ENCODE results near the gene BCAT1. TPM values are rescaled to one million over a fixed set of nuclear protein-coding genes. Genes with fewer than 3 reads are reported as not detected.

Gene BCAT1
- total RNA-seq, 1 donor from 2014 or later = 40.8 TPM

DNA sequence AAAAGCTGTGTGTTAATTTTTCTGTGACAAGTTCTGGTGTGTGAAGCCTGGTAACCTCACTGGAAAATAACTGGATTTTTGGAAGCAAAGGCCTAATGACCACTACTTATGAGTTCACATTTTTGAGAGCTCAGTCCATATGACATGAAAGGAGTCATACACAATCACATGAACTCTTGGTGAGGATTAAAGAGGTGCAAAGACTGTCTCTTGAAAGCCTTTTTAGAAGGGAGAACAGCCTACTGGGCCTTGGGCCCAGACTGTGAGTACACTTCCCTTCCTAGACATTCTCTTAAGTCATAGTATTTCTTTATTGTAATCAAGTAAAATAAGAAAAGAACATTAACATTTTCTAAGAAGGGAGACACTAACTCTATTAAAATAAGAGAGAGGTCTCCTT lies 176.1 kb downstream of the BCAT1 start:
- DNase-seq (ENCODE audit: low spot score) = no peak

DNA sequence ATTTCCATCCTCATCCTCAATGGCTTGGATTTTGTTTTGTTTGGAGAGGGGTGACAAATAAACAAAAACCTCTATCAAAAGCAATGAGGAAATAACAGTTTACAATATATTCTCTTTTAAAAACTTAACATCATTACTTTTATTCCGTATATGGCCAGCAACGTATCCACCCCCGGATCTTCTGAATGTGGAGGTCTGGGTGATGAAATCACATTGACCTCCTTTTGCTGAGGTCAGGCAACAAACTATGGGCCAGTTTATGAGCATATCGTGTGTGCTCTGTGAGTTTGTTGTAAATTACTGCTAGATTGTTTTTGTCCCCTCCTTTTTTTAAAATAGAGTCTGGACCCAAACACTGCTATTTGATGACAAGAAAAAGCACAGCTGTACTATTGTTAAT lies 178.1 kb downstream of the BCAT1 start:
- DNase-seq (ENCODE audit: low spot score) = no peak

DNA sequence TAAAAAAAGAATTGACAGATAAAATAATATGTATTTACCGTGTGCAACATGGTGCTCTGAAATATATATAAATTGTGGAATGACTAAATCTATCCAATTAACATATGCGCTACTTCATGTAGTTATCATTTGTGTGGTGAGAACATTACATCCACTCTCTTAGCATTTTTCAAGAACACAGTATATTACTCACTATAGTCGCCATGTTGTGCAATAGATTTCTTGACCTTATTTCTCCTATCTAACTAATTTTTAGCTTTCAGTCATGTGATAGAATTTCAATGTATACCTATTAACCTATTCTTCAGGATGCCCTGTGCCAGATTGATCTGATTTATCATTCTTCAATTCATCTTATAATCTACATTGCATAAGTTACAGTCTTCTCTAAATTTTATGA lies 178.6 kb downstream of the BCAT1 start:
- no peak for DNase-seq (ENCODE audit: low spot score)

DNA sequence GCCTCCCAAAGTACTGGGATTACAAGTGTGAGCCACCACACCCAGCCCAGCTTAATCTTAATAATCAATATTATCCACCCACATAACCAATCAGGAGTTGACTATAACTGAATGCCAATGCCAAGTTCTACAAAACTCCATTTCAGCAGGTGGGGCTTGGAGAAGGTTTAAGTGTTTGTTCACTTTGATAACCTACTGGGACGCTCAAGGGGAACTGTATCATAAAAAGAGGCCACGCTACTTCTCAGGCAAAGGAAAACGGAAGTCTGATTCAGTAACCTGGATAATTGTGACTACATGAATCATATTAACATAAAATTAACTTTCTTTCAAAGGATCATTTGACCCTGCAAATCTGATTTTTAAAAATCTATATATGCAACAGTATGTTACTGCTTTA lies 179.2 kb downstream of the BCAT1 start:
- no peak for DNase-seq (ENCODE audit: low spot score)

DNA sequence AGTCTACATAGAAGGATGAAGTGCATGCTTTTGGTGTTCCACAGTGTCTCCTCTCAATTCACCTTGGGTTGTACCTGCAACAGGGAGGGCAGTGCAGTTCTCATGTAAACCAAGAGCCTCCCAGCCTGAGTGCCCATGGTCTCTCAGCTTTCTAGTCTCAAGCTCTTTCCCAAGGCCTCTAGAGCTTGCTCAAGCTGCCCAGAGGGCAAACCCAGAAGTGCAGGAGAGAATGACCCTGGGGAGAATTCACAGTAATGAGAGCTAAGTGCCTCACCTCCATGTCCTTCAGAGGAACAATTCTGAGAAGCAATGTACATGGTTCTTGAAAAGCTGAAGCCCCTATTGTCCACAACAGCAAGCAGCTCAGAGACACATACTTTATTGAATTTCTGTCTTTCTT lies 180.5 kb downstream of the BCAT1 start:
- no peak for DNase-seq (ENCODE audit: low spot score)

DNA sequence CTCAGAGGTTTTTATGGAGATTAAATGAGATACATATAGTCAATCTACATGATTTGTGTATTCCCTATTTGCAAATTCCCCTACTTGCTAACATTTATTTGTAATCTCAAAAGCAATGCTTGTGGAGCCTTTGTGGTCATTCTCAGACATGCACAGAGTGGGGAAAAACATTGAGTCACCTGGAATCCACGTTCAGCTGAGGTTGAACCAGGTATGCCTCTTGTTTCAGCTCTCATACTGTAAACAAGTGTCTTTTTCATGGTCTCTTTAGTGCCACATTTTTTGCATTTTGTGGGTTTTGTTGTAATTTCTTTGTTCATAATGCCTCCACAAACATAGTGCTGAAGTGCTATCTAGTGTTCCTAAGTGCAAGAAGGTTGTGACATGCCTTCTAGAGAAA lies 181.9 kb downstream of the BCAT1 start:
- no peak for DNase-seq (ENCODE audit: low spot score)

DNA sequence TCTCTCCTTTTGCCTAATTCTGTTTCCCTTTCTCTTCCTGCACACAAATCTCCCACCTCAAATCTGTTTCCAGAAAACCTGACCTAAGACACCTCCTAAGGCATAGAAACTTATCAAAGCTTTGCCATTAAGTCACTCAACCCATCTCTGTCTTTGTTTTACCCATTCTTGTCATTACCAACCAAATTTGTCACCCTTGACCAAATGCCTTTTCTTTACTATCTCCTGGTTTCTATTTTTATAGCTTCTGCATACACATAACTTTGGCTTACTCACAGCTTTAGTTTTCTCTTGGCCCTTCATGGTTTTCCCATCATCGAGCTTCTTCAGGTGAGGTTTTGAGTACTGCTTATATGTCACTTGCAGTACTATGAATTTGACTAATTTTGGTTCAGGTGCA lies 184.2 kb downstream of the BCAT1 start:
- no peak for DNase-seq (ENCODE audit: low spot score)

DNA sequence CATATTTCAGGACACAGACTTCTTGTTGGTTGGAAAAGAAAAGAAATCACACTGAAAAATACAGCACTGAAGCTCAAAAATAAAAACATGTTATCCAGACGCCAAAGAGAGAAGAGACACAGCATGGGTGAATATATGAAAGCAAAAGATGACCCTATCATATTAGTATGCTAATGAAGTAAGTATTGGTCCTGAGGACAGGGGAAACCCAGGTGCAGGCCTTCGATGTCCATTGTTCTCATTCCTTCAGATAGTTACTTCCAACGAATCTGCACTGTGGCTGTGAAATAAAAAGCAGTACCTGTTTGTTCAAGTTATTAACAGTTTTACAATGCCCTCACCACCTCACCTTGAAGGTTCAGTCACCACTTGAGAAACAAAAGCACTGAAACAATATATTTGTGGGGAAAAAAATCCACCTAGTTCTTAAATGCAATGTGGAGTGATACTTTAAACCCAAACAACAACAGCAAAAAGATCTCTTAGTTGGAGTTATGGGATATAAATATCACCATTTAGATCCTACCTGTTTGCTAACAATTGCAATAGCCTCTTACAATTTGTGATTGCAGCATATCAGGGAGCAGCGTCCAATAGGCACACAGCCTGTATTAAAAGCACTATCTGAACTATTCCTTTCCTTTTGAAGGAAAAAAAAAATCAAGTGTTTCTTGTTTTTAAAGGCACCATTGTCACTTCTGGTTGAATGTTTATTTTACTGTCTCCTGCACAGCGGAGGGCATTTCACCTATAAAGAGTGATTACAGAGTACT lies 188.1 kb downstream of the BCAT1 start:
- DNase-seq (ENCODE audit: low spot score) = no peak

DNA sequence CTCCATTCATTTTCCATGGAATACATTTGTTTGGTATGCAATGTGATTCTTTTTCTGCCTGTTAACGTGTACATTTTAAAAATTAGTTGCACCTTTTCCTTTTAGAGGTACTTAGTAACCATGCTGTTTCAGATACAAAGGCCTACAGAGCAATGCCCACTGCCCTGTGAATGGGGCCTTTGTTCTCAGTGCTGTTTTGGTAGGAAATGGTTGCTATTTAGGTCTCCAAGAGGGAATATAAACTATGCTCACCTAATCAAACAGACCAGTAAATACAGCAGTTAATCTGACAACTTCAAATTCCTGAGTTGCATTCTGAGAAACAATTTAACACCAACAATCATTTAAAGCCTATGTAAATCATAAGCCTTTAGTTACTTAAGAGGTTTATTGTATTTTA lies 188.7 kb downstream of the BCAT1 start:
- DNase-seq (ENCODE audit: low spot score) = no peak

Other genes with a start within 250 kb of the BCAT1 start
- not detected for gene DNAI7, start 246.1 kb upstream of the BCAT1 start, total RNA-seq
- 20.4 TPM for gene ETFRF1, start 246.1 kb upstream of the BCAT1 start, total RNA-seq